H1 (cell line): ENCODE measurements around the gene NRL. TPM values are rescaled to one million over a fixed set of nuclear protein-coding genes. Genes with fewer than 3 reads are reported as not detected.

ENCODE experiments used
- BCL11A ChIP-seq, 2 experiments: IDR thresholded peaks; one replicate each; pipeline ENCODE4 v1.6.1; 2011; ENCODE audit warnings: low read depth in 2 of 2, low read length in 2 of 2, mild to moderate bottlenecking in 2 of 2
- CBX8 ChIP-seq: fragments of 300-800, 300-1000 bp; sonication (generic); IDR thresholded peaks from 2 replicates; pipeline ENCODE4 v1.7.1; 2016; ENCODE audit warnings: low read depth, low read length, borderline replicate concordance
- EGR1 ChIP-seq: IDR thresholded peaks from 2 replicates; pipeline ENCODE4 v1.6.1; 2011; ENCODE audit warnings: low read depth, low read length, borderline replicate concordance
- GTF2F1 ChIP-seq: IDR thresholded peaks from 2 replicates; pipeline ENCODE4 v1.6.1; 2012; ENCODE audit warnings: low read depth, low read length, improper control_type of control experiment, borderline replicate concordance
- SIN3A ChIP-seq, 2 experiments: IDR thresholded peaks in 1 of 2; conservative IDR thresholded peaks in 1 of 2; 2 replicates each; pipeline ENCODE4 v1.6.1; 2011 to 2012; ENCODE audit warnings: low read length in 2 of 2, improper control_type of control experiment in 1 of 2, low read depth in 1 of 2, mild to moderate bottlenecking in 1 of 2
- SUZ12 ChIP-seq: fragments of 200-600 bp; sonication (generic); IDR thresholded peaks from 2 replicates; pipeline ENCODE4 v1.6.1; 2012; ENCODE audit warnings: mild to moderate bottlenecking, inconsistent platforms, low read length, moderate library complexity, mixed read lengths
- TCF12 ChIP-seq: IDR thresholded peaks from 2 replicates; pipeline ENCODE4 v1.6.1; 2011; ENCODE audit warnings: low read depth, mild to moderate bottlenecking, low read length
- polyA plus RNA-seq, 7 experiments: library from polyadenylated mRNA; depleted of rRNA in 3 of 7; stranded (reverse) in 5 of 7; unstranded in 2 of 7; fragments of >200 nt in 5 of 7; fragments of 200-250 nt in 2 of 7; gene quantifications; 1 replicate in 5 of 7; 2 replicates in 1 of 7; 4 replicates in 1 of 7; pipeline versions ENCODE4 v1.2.1 to v1.2.3, GENCODE V29; 2011 to 2013; ENCODE audit warnings: missing spikeins in 2 of 7, mixed read lengths in 2 of 7
- total RNA-seq: library from RNA; stranded (reverse); fragmentation: NEBNext Ultra II Directional; extraction: Animal tissue kit (Norgen Biotek cat#: 25700); gene quantifications from 2 replicates; pipeline ENCODE4 v1.2.1, GENCODE V29; 2021
- TF ChIP-seq, protein P1 (sequence below): fragments of 300-600 bp; sonication (generic); IDR thresholded peaks from 2 replicates; pipeline ENCODE4 v1.7.1; 2012; ENCODE audit warnings: low read length, moderate library complexity, mild to moderate bottlenecking, inconsistent platforms; ENCODE audit not compliant: insufficient replicate concordance

The NRL gene
- total and polyA plus RNA-seq, 2 of the 8 experiments (the other 6 are each of a cell fraction or from before 2014, with no cell fraction given) = 1.1 to 2.2 TPM

DNA sequence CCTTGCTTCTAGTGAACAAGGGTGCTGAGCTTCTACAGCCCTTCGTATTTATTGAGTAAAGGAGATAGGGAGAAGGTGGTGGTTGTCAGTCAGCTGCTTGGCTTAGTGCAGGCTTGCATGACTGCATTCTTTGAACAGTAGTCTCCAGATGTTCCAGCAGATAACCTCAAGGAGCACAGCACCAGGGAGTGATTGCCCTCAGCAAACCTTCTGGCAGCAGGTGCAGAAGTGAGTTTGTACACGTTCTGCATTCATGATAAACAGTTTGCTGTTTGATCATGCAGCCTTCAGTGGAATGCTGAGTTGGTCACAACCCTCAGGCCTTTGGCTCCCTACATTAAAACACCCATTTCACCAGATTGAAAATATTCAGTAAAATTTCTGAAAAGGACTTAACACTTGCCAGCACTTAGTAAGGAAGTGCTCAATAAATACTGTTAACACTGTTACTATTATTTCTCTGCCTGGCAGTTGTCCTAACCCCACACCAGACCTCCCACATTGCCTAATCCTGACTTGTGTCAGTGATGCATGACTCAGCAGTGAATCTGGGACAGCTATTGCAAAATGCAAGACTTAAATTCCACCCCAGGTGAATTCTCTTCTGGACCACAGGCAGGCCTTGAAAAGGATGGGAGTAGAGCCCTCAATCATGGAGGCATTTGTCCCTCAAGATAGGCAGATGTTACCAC is 81.9 kb downstream of the NRL start (continued):
- TF ChIP-seq, protein P1, sequence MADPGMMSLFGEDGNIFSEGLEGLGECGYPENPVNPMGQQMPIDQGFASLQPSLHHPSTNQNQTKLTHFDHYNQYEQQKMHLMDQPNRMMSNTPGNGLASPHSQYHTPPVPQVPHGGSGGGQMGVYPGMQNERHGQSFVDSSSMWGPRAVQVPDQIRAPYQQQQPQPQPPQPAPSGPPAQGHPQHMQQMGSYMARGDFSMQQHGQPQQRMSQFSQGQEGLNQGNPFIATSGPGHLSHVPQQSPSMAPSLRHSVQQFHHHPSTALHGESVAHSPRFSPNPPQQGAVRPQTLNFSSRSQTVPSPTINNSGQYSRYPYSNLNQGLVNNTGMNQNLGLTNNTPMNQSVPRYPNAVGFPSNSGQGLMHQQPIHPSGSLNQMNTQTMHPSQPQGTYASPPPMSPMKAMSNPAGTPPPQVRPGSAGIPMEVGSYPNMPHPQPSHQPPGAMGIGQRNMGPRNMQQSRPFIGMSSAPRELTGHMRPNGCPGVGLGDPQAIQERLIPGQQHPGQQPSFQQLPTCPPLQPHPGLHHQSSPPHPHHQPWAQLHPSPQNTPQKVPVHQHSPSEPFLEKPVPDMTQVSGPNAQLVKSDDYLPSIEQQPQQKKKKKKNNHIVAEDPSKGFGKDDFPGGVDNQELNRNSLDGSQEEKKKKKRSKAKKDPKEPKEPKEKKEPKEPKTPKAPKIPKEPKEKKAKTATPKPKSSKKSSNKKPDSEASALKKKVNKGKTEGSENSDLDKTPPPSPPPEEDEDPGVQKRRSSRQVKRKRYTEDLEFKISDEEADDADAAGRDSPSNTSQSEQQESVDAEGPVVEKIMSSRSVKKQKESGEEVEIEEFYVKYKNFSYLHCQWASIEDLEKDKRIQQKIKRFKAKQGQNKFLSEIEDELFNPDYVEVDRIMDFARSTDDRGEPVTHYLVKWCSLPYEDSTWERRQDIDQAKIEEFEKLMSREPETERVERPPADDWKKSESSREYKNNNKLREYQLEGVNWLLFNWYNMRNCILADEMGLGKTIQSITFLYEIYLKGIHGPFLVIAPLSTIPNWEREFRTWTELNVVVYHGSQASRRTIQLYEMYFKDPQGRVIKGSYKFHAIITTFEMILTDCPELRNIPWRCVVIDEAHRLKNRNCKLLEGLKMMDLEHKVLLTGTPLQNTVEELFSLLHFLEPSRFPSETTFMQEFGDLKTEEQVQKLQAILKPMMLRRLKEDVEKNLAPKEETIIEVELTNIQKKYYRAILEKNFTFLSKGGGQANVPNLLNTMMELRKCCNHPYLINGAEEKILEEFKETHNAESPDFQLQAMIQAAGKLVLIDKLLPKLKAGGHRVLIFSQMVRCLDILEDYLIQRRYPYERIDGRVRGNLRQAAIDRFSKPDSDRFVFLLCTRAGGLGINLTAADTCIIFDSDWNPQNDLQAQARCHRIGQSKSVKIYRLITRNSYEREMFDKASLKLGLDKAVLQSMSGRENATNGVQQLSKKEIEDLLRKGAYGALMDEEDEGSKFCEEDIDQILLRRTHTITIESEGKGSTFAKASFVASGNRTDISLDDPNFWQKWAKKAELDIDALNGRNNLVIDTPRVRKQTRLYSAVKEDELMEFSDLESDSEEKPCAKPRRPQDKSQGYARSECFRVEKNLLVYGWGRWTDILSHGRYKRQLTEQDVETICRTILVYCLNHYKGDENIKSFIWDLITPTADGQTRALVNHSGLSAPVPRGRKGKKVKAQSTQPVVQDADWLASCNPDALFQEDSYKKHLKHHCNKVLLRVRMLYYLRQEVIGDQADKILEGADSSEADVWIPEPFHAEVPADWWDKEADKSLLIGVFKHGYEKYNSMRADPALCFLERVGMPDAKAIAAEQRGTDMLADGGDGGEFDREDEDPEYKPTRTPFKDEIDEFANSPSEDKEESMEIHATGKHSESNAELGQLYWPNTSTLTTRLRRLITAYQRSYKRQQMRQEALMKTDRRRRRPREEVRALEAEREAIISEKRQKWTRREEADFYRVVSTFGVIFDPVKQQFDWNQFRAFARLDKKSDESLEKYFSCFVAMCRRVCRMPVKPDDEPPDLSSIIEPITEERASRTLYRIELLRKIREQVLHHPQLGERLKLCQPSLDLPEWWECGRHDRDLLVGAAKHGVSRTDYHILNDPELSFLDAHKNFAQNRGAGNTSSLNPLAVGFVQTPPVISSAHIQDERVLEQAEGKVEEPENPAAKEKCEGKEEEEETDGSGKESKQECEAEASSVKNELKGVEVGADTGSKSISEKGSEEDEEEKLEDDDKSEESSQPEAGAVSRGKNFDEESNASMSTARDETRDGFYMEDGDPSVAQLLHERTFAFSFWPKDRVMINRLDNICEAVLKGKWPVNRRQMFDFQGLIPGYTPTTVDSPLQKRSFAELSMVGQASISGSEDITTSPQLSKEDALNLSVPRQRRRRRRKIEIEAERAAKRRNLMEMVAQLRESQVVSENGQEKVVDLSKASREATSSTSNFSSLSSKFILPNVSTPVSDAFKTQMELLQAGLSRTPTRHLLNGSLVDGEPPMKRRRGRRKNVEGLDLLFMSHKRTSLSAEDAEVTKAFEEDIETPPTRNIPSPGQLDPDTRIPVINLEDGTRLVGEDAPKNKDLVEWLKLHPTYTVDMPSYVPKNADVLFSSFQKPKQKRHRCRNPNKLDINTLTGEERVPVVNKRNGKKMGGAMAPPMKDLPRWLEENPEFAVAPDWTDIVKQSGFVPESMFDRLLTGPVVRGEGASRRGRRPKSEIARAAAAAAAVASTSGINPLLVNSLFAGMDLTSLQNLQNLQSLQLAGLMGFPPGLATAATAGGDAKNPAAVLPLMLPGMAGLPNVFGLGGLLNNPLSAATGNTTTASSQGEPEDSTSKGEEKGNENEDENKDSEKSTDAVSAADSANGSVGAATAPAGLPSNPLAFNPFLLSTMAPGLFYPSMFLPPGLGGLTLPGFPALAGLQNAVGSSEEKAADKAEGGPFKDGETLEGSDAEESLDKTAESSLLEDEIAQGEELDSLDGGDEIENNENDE = no peak
- TF ChIP-seq TCF12 (no peak), SIN3A (conservative IDR thresholded peaks at IDR 0.05 in 1 of 2, IDR thresholded peaks at IDR 0.05 in 1 of 2; ENCODE audit: low read depth in 1 of 2, low read length in 2 of 2) (no peak), GTF2F1 (no peak), BCL11A (IDR thresholded peaks at IDR 0.05; ENCODE audit: low read depth in 2 of 2, low read length in 2 of 2) (no peak), SUZ12 (no peak), EGR1 (no peak), CBX8 (no peak)
- TF ChIP-seq, all 59 proteins: peak for 0
